ENCODE results near the gene PCSK7.

- no peak for TF ChIP-seq CTCF (optimal IDR thresholded peaks at IDR 0.05 in 1 of 3, IDR thresholded peaks at IDR 0.05 in 1 of 3, conservative IDR thresholded peaks at IDR 0.05 in 1 of 3; ENCODE audit: extremely low read depth in 1 of 3, insufficient read depth in 2 of 3, low read length in 3 of 3)
- no peak for TF ChIP-seq EZH2 (IDR thresholded peaks at IDR 0.05; ENCODE audit: low read length)
These were observed 36.1 kb downstream of the PCSK7 start for GRCh38 chr11:117195761-117196160.

Data from keratinocyte (primary cell).